Measurements from ENCODE around the gene CFB. TPM values are rescaled to one million over a fixed set of nuclear protein-coding genes. Genes with fewer than 3 reads are reported as not detected.

The CFB gene
- total and polyA plus RNA-seq, 2 of the 13 experiments (the other 11 are each of a cell fraction or from before 2014, with no cell fraction given): 171 to 513 TPM

GRCh38 chr6:31898383-31899011 is 47.4 kb upstream of the CFB start (continued):
- peak; percentile 41; the same call in 1 of the 2 replicates for TF ChIP-seq GMEB1 (CRISPR knock-in tag; IDR thresholded peaks at IDR 0.05; ENCODE audit: borderline replicate concordance)
- no peak for TF ChIP-seq CERS6 (CRISPR knock-in tag; IDR thresholded peaks at IDR 0.05)
- peak; percentile 46; the same call in 1 of the 2 replicates for TF ChIP-seq HOXA3 (CRISPR knock-in tag; IDR thresholded peaks at IDR 0.05)
- no peak for TF ChIP-seq RBM22 (optimal IDR thresholded peaks at IDR 0.05; ENCODE audit: low read length)
- TF ChIP-seq HMG20A (CRISPR knock-in tag; IDR thresholded peaks at IDR 0.05; ENCODE audit: borderline replicate concordance): no peak
- TF ChIP-seq ZBTB20 (CRISPR knock-in tag; IDR thresholded peaks at IDR 0.05; ENCODE audit: borderline replicate concordance, low read depth): no peak
- no peak for TF ChIP-seq HOXD1 (CRISPR knock-in tag; IDR thresholded peaks at IDR 0.05)
- TF ChIP-seq PRPF4 (IDR thresholded peaks at IDR 0.05; ENCODE audit: low read depth, low read length, poor library complexity, severe bottlenecking): no peak
- peak; percentile 95 for TF ChIP-seq ZNF143 (CRISPR knock-in tag; IDR thresholded peaks at IDR 0.05)
- no peak for TF ChIP-seq ARID5B (CRISPR knock-in tag; IDR thresholded peaks at IDR 0.05)
- peak; percentile 14; the same call in 1 of the 2 replicates for TF ChIP-seq PHF21A (CRISPR knock-in tag; IDR thresholded peaks at IDR 0.05)
- no peak for TF ChIP-seq TEAD3 (CRISPR knock-in tag; optimal IDR thresholded peaks at IDR 0.05; ENCODE audit: borderline replicate concordance)
- no peak for TF ChIP-seq ZNF260 (CRISPR knock-in tag; IDR thresholded peaks at IDR 0.05; ENCODE audit: borderline replicate concordance, low read depth)
- TF ChIP-seq CTCF (CRISPR knock-in tag; IDR thresholded peaks at IDR 0.05): peak; percentile 34; the same call in 1 of the 2 replicates
- TF ChIP-seq KDM4B (CRISPR knock-in tag; IDR thresholded peaks at IDR 0.05): no peak
- TF ChIP-seq RARA (CRISPR knock-in tag; IDR thresholded peaks at IDR 0.05): no peak
- peak; percentile 93 for TF ChIP-seq HCFC1 (IDR thresholded peaks at IDR 0.05; ENCODE audit: low read depth, low read length)
- peak; percentile 79 for TF ChIP-seq SAP130 (CRISPR knock-in tag; IDR thresholded peaks at IDR 0.05; ENCODE audit: low read depth)
- TF ChIP-seq POLR2A (IDR thresholded peaks at IDR 0.05; ENCODE audit: insufficient read depth in 1 of 2, low read depth in 2 of 2, low read length in 2 of 2): peak; percentile 9 to 36; a peak in 2 of 4 replicates
- TF ChIP-seq ZNF639 (CRISPR knock-in tag; conservative IDR thresholded peaks at IDR 0.05): no peak
- TF ChIP-seq KAT7 (CRISPR knock-in tag; IDR thresholded peaks at IDR 0.05; ENCODE audit: borderline replicate concordance): no peak
